Esophagus squamous epithelium (tissue), 5 donors: ENCODE results near the gene RGS3. TPM values are rescaled to one million over a fixed set of nuclear protein-coding genes. Genes with fewer than 3 reads are reported as not detected.

ENCODE experiments used
- DNase-seq: peaks from one replicate; lab custom pipeline; 2025; lab: John Stamatoyannopoulos, UW
- H3K27ac ChIP-seq, 4 donors: fragments of 200-600 bp; sonication (generic); one replicate each; pipeline ENCODE4 v1.5.1; 2016 to 2019; ENCODE audit warnings: mild to moderate bottlenecking in 1 of 4
- H3K27me3 ChIP-seq, 4 donors: fragments of 200-600 bp; sonication (generic); 1 replicate in 3 of 4; 2 replicates in 1 of 4; pipeline versions ENCODE4 v1.5.1 to v1.6.0; 2017 to 2021; ENCODE audit warnings: antibody characterized with exemption in 1 of 4
- H3K36me3 ChIP-seq, 3 donors: fragments of 200-600 bp; sonication (generic); one replicate each; pipeline ENCODE4 v1.5.1; 2016 to 2019
- H3K4me1 ChIP-seq, 3 donors: fragments of 200-600 bp; sonication (generic); one replicate each; pipeline ENCODE4 v1.5.1; 2017 to 2019
- H3K4me3 ChIP-seq, 4 donors: fragments of 200-600 bp; sonication (generic); 1 replicate in 3 of 4; 2 replicates in 1 of 4; pipeline ENCODE4 v1.5.1; 2016 to 2019; ENCODE audit warnings: mild to moderate bottlenecking in 2 of 4, moderate library complexity in 1 of 4
- H3K9me3 ChIP-seq, 3 donors: fragments of 200-600 bp; sonication (generic); one replicate each; pipeline ENCODE4 v1.5.1; 2016 to 2019
- CTCF ChIP-seq, 6 experiments: fragments of 450-650 bp in 4 of 6; fragments of 200-600 bp in 2 of 6; sonication (generic) in 2 of 6; IDR thresholded peaks; one replicate each; pipeline ENCODE4 v1.5.1; 2016 to 2019; ENCODE audit warnings: antibody characterized with exemption in 6 of 6, mild to moderate bottlenecking in 4 of 6, moderate library complexity in 4 of 6
- POLR2A ChIP-seq, 4 donors: fragments of 450-650 bp; IDR thresholded peaks; one replicate each; pipeline ENCODE4 v1.6.1; 2017; ENCODE audit warnings: antibody characterized with exemption in 4 of 4, mild to moderate bottlenecking in 4 of 4, moderate library complexity in 3 of 4
- WGBS, 2 donors: methylation state at CpG; one replicate each; pipeline ENCODE4 v1.1.5; 2018; 5-methylcytosine and 5-hydroxymethylcytosine counted together
- intact Hi-C: fragments of 100-400 bp; cut with DNase I; formaldehyde crosslinking; loops from one replicate; pipeline ENCODE4 v1.15.0; 2022
- total RNA-seq, 4 donors: library from RNA; depleted of rRNA; stranded (reverse); fragments of >200 nt; gene quantifications; one replicate each; pipeline ENCODE4 v1.1.0, GENCODE V29; 2016
- donor health status: DM: yes; HTN: yes; CAD: no.

The RGS3 gene
- total RNA-seq, 4 donors from 2014 or later, result 9.7 to 16.3 (median 12.7) TPM

DNA sequence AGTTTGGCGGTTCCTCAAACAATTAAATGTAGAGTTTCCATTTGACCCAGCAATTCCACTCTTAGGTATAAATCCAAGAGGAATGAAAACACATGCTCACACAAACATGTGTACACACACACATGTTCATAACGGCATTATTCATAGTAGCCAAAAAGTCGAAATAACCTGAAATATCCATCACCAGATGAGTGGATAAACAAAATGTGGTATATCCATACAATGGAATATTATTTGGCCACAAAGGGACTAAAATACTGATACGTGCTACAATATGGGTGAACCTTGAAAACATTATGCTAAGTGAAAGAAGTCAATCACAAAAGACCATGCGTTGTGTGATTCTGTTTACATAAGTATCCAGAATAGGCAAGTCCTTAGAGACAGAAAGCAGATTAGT, 8.7 kb downstream of the RGS3 start:
- no peak for DNase-seq
- WGBS, 2 donors, result 91 to 93% methylated on average over 5 of the region's 5 CpGs
- intact Hi-C loops, result no loop called here
- Histone ChIP-seq H3K4me1 (no peaks in the 10 kb centered on the region), H3K27ac (no peak overlapping the region), H3K36me3 (no peaks in the 10 kb centered on the region), H3K4me3 (no peak overlapping the region), H3K27me3 (no peaks in the 10 kb centered on the region), H3K9me3 (no peaks in the 10 kb centered on the region)
- no peak for TF ChIP-seq CTCF (IDR thresholded peaks at IDR 0.05)
- no peak for TF ChIP-seq POLR2A (IDR thresholded peaks at IDR 0.05)

DNA sequence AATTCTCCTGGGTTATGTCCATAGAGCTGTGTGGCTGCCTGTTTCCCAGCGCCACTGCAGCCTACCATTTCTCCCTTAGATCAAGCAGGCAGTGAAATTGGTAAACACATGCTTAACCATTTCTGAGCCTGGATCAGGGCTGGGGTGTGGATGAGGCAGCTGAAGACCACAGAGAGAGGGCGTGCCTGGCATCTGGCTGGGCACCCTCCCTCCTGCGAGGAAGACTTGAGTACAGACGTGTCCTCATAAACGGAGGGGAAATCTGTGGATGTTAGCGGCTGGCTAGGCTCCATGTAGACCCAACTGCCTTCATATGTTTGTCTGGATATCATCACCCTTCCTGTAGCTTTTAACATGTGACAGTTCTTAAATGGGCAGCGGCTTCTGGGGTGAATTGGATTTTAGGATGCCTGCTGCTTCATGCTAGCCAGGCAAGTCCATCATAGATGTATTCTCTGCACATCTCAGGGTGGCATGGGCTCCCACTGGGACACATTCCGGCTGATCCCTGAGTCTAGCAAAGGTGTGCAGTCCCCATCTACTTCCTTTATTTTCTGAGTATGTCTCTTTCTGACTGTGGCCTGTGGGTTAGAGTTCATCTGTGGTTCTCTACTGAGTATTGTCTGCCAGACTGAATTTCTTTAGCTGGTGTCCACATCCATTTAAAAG, 11.0 kb downstream of the RGS3 start:
- no peak overlapping the region for H3K4me3 ChIP-seq
- no peaks in the 10 kb centered on the region for H3K27me3 ChIP-seq
- H3K27ac ChIP-seq, result no peak overlapping the region
- H3K36me3 ChIP-seq, result no peaks in the 10 kb centered on the region
- DNase-seq, result no peak
- H3K4me1 ChIP-seq, result peaks cover 0 to 6% (median 0%) of the 10 kb centered on the region in 3 donors
- WGBS, 2 donors, result 89 to 97% methylated on average over 6 to 7 of the region's 8 CpGs
- TF ChIP-seq CTCF (IDR thresholded peaks at IDR 0.05), result no peak
- no peak for TF ChIP-seq POLR2A (IDR thresholded peaks at IDR 0.05)
- intact Hi-C loops, result no loop called here
- no peaks in the 10 kb centered on the region for H3K9me3 ChIP-seq

DNA sequence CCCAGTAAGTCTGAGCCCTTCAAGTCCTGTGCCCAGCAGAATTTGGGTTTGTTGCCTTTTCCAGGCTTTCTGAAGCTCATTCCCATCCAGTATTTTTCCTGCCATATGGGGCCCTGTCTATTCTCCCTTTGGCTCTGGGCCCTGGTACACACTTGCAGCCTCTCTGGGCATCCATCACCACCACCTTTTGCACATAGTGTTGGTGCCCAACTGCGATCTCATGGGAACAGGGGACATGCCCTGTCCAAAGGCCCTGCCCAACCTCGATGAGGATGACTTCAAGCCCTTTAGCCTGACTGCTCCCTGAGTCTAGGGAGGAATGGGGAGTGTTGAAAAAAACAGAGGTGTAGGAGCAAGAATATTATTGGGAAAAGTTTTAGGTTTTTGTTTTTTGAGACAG, 11.5 kb downstream of the RGS3 start:
- WGBS, 2 donors, result 83 to 93% methylated on average over 1 to 2 of the region's 2 CpGs
- intact Hi-C loops, result no loop called here
- Histone ChIP-seq H3K36me3 (no peaks in the 10 kb centered on the region), H3K4me1 (peaks cover 0 to 6% (median 0%) of the 10 kb centered on the region in 3 donors), H3K4me3 (no peak overlapping the region), H3K27ac (no peak overlapping the region), H3K9me3 (no peaks in the 10 kb centered on the region), H3K27me3 (no peaks in the 10 kb centered on the region)
- TF ChIP-seq CTCF (IDR thresholded peaks at IDR 0.05) (no peak), POLR2A (IDR thresholded peaks at IDR 0.05) (no peak)
- DNase-seq, result no peak

GRCh38 chr9:113475992-113476391, 12.5 kb downstream of the RGS3 start:
- H3K4me3 ChIP-seq, result no peak overlapping the region
- WGBS, 2 donors, result 85 to 89% methylated on average over 3 of the region's 4 CpGs
- no peak overlapping the region for H3K27ac ChIP-seq
- intact Hi-C loops, result no loop called here
- no peak for DNase-seq
- peaks cover 0 to 6% (median 0%) of the 10 kb centered on the region in 3 donors for H3K4me1 ChIP-seq
- no peaks in the 10 kb centered on the region for H3K36me3 ChIP-seq
- TF ChIP-seq POLR2A (IDR thresholded peaks at IDR 0.05), result no peak
- H3K9me3 ChIP-seq, result no peaks in the 10 kb centered on the region
- H3K27me3 ChIP-seq, result no peaks in the 10 kb centered on the region

DNA sequence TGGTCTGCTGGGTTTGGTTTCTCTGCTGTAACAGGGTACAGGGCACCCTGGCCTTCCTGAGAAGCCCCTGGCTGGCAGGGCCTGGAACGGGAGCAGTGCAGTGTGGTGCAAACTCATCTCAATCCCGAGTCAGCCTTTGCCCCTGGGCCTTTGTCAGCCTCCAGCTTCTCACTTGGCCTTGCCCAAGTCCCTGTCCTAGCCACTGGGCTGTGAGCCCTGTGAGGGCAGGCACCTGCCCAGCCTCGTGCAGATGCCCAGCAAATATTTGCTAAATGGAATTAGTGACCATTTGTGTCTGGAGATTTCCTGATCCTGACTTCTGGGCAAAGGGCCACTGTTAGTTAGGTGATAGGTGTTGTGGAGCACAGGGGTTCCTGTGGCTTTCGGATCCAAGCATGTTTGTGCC, 13.0 kb downstream of the RGS3 start:
- intact Hi-C loops, result no loop called here
- peaks cover 0 to 6% (median 0%) of the 10 kb centered on the region in 3 donors for H3K4me1 ChIP-seq
- no peak for TF ChIP-seq CTCF (IDR thresholded peaks at IDR 0.05)
- no peak for TF ChIP-seq POLR2A (IDR thresholded peaks at IDR 0.05)

More for the DNA sequence above, 13.0 kb downstream of the RGS3 start:
- Histone ChIP-seq H3K4me3 (no peak overlapping the region), H3K27ac (no peak overlapping the region), H3K27me3 (no peaks in the 10 kb centered on the region), H3K9me3 (no peaks in the 10 kb centered on the region), H3K36me3 (no peaks in the 10 kb centered on the region)
- no peak for DNase-seq
- 20 to 74% methylated on average over 1 to 4 of the region's 4 CpGs for WGBS, 2 donors
